ENCODE data around the gene NXNL1. TPM values are rescaled to one million over a fixed set of nuclear protein-coding genes. Genes with fewer than 3 reads are reported as not detected.
A peak's percentile ranks its signal among the peaks of the same experiment; 100 is the strongest.

The NXNL1 gene
- total and polyA plus RNA-seq, 2 of the 13 experiments (the other 11 are each of a cell fraction or from before 2014, with no cell fraction given) = not detected

DNA sequence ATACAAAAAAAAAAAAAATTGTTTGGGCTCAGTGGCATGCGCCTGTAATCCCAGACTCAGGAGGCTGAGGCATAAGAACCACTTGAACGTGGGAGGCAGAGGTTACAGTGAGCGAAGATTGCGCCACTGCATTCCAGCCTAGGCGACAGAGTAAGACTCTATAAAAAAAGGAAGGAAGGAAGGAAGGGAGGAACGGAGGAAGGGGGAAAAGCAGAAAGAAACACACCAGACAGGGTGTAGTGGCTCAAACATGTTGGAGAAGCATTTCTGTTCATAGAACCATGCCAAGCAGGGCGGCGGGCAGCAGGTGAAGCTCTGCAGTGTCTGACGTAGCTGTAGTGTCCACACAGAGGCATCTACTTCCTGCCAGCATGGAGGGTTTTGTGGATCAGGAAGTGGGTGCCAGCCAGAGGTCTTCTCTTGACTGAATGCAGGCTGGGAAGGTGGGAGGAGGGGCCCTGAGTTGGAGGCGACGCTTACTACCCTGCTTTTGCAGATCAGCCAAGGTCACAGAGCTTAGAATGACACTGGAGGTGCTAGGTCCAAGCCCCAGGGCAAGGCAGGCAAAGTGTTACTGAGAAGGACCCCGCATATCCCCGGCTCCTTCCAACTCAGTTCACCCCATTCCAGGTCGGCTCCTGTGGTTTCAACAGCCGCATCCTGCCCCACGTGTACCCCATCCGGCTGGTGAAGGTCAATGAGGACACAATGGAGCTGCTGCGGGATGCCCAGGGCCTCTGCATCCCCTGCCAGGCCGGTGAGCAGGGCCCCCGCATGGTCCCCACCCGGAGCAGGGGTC is 39.1 kb upstream of the NXNL1 start (continued):
- TF ChIP-seq, protein P1, sequence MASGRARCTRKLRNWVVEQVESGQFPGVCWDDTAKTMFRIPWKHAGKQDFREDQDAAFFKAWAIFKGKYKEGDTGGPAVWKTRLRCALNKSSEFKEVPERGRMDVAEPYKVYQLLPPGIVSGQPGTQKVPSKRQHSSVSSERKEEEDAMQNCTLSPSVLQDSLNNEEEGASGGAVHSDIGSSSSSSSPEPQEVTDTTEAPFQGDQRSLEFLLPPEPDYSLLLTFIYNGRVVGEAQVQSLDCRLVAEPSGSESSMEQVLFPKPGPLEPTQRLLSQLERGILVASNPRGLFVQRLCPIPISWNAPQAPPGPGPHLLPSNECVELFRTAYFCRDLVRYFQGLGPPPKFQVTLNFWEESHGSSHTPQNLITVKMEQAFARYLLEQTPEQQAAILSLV (CRISPR knock-in tag; IDR thresholded peaks at IDR 0.05; ENCODE audit: borderline replicate concordance) = 0 out of 2 replicates have a peak, but pooled peaks have one; percentile 27
- TF ChIP-seq, protein P2, sequence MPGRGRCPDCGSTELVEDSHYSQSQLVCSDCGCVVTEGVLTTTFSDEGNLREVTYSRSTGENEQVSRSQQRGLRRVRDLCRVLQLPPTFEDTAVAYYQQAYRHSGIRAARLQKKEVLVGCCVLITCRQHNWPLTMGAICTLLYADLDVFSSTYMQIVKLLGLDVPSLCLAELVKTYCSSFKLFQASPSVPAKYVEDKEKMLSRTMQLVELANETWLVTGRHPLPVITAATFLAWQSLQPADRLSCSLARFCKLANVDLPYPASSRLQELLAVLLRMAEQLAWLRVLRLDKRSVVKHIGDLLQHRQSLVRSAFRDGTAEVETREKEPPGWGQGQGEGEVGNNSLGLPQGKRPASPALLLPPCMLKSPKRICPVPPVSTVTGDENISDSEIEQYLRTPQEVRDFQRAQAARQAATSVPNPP (CRISPR knock-in tag; IDR thresholded peaks at IDR 0.05) = no peak
- TF ChIP-seq RBFOX2 (IDR thresholded peaks at IDR 0.05; ENCODE audit: low read depth, low read length) = peak; percentile 49; the same call in 1 of the 2 replicates
- TF ChIP-seq, protein P3, sequence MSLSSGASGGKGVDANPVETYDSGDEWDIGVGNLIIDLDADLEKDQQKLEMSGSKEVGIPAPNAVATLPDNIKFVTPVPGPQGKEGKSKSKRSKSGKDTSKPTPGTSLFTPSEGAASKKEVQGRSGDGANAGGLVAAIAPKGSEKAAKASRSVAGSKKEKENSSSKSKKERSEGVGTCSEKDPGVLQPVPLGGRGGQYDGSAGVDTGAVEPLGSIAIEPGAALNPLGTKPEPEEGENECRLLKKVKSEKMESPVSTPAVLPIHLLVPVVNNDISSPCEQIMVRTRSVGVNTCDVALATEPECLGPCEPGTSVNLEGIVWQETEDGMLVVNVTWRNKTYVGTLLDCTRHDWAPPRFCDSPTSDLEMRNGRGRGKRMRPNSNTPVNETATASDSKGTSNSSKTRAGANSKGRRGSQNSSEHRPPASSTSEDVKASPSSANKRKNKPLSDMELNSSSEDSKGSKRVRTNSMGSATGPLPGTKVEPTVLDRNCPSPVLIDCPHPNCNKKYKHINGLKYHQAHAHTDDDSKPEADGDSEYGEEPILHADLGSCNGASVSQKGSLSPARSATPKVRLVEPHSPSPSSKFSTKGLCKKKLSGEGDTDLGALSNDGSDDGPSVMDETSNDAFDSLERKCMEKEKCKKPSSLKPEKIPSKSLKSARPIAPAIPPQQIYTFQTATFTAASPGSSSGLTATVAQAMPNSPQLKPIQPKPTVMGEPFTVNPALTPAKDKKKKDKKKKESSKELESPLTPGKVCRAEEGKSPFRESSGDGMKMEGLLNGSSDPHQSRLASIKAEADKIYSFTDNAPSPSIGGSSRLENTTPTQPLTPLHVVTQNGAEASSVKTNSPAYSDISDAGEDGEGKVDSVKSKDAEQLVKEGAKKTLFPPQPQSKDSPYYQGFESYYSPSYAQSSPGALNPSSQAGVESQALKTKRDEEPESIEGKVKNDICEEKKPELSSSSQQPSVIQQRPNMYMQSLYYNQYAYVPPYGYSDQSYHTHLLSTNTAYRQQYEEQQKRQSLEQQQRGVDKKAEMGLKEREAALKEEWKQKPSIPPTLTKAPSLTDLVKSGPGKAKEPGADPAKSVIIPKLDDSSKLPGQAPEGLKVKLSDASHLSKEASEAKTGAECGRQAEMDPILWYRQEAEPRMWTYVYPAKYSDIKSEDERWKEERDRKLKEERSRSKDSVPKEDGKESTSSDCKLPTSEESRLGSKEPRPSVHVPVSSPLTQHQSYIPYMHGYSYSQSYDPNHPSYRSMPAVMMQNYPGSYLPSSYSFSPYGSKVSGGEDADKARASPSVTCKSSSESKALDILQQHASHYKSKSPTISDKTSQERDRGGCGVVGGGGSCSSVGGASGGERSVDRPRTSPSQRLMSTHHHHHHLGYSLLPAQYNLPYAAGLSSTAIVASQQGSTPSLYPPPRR (CRISPR knock-in tag; IDR thresholded peaks at IDR 0.05; ENCODE audit: borderline replicate concordance) = no peak
- no peak for TF ChIP-seq NR3C1 (CRISPR knock-in tag; IDR thresholded peaks at IDR 0.05)
- TF ChIP-seq CEBPB (IDR thresholded peaks at IDR 0.05; ENCODE audit: borderline replicate concordance, low read depth, low read length) = peak; percentile 46; the same call in 1 of the 2 replicates
- TF ChIP-seq, protein P4, sequence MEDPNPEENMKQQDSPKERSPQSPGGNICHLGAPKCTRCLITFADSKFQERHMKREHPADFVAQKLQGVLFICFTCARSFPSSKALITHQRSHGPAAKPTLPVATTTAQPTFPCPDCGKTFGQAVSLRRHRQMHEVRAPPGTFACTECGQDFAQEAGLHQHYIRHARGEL (CRISPR knock-in tag; IDR thresholded peaks at IDR 0.05) = no peak
- TF ChIP-seq KDM1A (CRISPR knock-in tag; IDR thresholded peaks at IDR 0.05) = no peak
- no peak for TF ChIP-seq JUND (CRISPR knock-in tag; IDR thresholded peaks at IDR 0.05)
- no peak for TF ChIP-seq REL (CRISPR knock-in tag; conservative IDR thresholded peaks at IDR 0.05)
- TF ChIP-seq RAD51 (IDR thresholded peaks at IDR 0.05; ENCODE audit: borderline replicate concordance) = no peak
- TF ChIP-seq, protein P5, sequence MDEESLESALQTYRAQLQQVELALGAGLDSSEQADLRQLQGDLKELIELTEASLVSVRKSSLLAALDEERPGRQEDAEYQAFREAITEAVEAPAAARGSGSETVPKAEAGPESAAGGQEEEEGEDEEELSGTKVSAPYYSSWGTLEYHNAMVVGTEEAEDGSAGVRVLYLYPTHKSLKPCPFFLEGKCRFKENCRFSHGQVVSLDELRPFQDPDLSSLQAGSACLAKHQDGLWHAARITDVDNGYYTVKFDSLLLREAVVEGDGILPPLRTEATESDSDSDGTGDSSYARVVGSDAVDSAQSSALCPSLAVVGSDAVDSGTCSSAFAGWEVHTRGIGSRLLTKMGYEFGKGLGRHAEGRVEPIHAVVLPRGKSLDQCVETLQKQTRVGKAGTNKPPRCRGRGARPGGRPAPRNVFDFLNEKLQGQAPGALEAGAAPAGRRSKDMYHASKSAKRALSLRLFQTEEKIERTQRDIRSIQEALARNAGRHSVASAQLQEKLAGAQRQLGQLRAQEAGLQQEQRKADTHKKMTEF (CRISPR knock-in tag; IDR thresholded peaks at IDR 0.05) = no peak
- TF ChIP-seq ZNF20 (CRISPR knock-in tag; IDR thresholded peaks at IDR 0.05) = no peak
- no peak for TF ChIP-seq BRCA1 (CRISPR knock-in tag; IDR thresholded peaks at IDR 0.05)
- TF ChIP-seq, protein P6, sequence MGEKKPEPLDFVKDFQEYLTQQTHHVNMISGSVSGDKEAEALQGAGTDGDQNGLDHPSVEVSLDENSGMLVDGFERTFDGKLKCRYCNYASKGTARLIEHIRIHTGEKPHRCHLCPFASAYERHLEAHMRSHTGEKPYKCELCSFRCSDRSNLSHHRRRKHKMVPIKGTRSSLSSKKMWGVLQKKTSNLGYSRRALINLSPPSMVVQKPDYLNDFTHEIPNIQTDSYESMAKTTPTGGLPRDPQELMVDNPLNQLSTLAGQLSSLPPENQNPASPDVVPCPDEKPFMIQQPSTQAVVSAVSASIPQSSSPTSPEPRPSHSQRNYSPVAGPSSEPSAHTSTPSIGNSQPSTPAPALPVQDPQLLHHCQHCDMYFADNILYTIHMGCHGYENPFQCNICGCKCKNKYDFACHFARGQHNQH (CRISPR knock-in tag; IDR thresholded peaks at IDR 0.05) = 0 out of 2 replicates have a peak, but pooled peaks have one; percentile 20

All from HepG2 (cell line).